Upper lobe of left lung (tissue), 4 donors: Measurements from ENCODE around the gene CCBE1.

Source experiments
- POLR2A ChIP-seq, 4 donors: fragments of 450-650 bp; IDR thresholded peaks; one replicate each; pipeline ENCODE4 v1.5.1; 2016 to 2017; ENCODE audit warnings: antibody characterized with exemption in 4 of 4, mild to moderate bottlenecking in 2 of 4
- TF ChIP-seq, protein P1 (sequence below), 6 experiments: fragments of 450-650 bp in 4 of 6; fragments of 200-600 bp in 2 of 6; sonication (generic) in 2 of 6; IDR thresholded peaks; one replicate each; pipeline ENCODE4 v1.5.1; 2016 to 2019; ENCODE audit warnings: antibody characterized with exemption in 6 of 6

DNA sequence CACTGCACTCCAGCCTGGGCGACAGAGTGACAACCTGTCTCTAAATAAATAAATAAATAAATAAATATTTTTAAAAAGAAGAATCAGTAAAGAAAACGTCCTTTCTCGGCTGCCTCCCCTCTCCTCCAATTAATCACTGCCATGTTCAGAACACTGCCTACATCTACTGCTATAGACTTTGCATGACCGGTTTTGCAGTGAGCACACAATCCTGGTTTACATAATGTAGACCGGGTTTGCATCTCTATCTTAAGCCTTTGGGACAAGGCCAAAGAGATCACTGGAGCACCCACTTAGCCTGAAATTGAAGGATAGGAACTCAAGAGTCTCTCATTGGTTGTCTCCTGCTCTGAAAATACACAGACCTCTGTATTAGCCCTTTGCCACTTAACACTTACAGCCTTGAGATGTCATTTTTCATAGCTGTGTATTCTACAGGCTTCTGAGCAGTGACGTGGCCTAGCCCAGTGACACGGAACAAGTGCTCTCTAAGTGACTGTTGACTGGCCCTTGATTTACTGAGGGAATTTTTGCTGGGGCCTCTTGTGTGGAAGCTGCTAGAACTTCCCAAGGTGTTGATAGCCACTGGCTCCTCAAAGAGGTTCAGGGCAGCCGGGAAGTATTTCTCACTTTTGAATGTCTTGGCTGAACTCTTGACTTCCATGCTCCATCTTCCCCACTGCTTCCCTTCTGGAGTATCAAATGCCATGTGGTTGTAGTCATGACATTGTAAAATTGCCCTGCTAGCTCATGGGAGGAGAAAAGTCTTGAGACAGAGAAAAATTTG is 45.3 kb upstream of the CCBE1 start:
- TF ChIP-seq, protein P1, sequence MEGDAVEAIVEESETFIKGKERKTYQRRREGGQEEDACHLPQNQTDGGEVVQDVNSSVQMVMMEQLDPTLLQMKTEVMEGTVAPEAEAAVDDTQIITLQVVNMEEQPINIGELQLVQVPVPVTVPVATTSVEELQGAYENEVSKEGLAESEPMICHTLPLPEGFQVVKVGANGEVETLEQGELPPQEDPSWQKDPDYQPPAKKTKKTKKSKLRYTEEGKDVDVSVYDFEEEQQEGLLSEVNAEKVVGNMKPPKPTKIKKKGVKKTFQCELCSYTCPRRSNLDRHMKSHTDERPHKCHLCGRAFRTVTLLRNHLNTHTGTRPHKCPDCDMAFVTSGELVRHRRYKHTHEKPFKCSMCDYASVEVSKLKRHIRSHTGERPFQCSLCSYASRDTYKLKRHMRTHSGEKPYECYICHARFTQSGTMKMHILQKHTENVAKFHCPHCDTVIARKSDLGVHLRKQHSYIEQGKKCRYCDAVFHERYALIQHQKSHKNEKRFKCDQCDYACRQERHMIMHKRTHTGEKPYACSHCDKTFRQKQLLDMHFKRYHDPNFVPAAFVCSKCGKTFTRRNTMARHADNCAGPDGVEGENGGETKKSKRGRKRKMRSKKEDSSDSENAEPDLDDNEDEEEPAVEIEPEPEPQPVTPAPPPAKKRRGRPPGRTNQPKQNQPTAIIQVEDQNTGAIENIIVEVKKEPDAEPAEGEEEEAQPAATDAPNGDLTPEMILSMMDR (IDR thresholded peaks at IDR 0.05) = no peak
- TF ChIP-seq POLR2A (IDR thresholded peaks at IDR 0.05) = no peak
